SK-N-SH treated with all-trans-retinoic acid at 6 μM for 48 hours (cell line): ENCODE results near the gene RAB7B.

Source experiments
- GLIS3 ChIP-seq: fragments of 250-450 bp; sonication (Bioruptor Pico); IDR thresholded peaks from 2 replicates; pipeline ENCODE4 v1.5.0; 2020; ENCODE audit warnings: mild to moderate bottlenecking, moderate library complexity
- ISL1 ChIP-seq: fragments of 250-450 bp; sonication (Bioruptor Pico); IDR thresholded peaks from 2 replicates; pipeline ENCODE4 v2.1.2; 2022; ENCODE audit warnings: mild to moderate bottlenecking, moderate library complexity
- RARB ChIP-seq: fragments of 250-450 bp; sonication (Bioruptor Pico); IDR thresholded peaks from 2 replicates; pipeline ENCODE4 v1.8.0; 2021; ENCODE audit warnings: mild to moderate bottlenecking, moderate library complexity
- TCF4 ChIP-seq: fragments of 250-450 bp; sonication (Bioruptor Pico); IDR thresholded peaks from 2 replicates; pipeline ENCODE4 v1.8.0; 2021; ENCODE audit warnings: mild to moderate bottlenecking, moderate library complexity, borderline replicate concordance
- ZFP30 ChIP-seq: fragments of 450-650 bp; formaldehyde crosslinking; IDR thresholded peaks from 2 replicates; pipeline ENCODE4 v1.5.0; 2022; ENCODE audit warnings: mild to moderate bottlenecking, moderate library complexity
- ZNF70 ChIP-seq: fragments of 450-650 bp; formaldehyde crosslinking; IDR thresholded peaks from 2 replicates; pipeline ENCODE4 v1.5.0; 2020; ENCODE audit warnings: mild to moderate bottlenecking, moderate library complexity
- TF ChIP-seq, protein P1 (sequence below): fragments of 250-450 bp; sonication (Bioruptor Pico); IDR thresholded peaks from 2 replicates; pipeline ENCODE4 v1.8.0; 2020; ENCODE audit warnings: mild to moderate bottlenecking, moderate library complexity, borderline replicate concordance
- TF ChIP-seq, protein P2 (sequence below): fragments of 250-450 bp; sonication (Bioruptor Pico); IDR thresholded peaks from 2 replicates; pipeline ENCODE4 v1.5.1; 2020; ENCODE audit warnings: low read depth, mild to moderate bottlenecking, moderate library complexity

DNA sequence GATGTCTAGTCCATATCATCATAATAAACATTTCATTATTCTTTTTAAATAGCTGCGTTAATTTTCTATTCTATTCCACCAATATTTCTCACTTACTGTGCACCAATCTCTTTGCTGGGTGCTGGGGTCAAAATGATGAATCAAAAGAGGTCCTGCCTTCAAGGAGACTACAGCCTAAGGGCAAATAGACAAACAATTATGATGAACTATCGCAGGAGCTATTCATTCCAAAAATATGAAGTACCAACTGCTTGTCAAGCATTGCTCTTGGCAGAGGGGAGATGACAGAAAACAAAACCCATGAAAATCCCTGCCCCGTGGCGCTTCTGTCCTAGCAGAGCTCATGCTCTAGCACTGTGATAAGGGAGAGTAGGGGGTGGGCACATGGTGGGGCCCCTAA lies 31.1 kb downstream of the RAB7B start:
- TF ChIP-seq RARB (CRISPR knock-in tag) (no peak), ZFP30 (no peak), ISL1 (no peak), GLIS3 (no peak), TCF4 (CRISPR knock-in tag) (no peak), ZNF70 (CRISPR knock-in tag) (no peak)
- TF ChIP-seq, protein P1, sequence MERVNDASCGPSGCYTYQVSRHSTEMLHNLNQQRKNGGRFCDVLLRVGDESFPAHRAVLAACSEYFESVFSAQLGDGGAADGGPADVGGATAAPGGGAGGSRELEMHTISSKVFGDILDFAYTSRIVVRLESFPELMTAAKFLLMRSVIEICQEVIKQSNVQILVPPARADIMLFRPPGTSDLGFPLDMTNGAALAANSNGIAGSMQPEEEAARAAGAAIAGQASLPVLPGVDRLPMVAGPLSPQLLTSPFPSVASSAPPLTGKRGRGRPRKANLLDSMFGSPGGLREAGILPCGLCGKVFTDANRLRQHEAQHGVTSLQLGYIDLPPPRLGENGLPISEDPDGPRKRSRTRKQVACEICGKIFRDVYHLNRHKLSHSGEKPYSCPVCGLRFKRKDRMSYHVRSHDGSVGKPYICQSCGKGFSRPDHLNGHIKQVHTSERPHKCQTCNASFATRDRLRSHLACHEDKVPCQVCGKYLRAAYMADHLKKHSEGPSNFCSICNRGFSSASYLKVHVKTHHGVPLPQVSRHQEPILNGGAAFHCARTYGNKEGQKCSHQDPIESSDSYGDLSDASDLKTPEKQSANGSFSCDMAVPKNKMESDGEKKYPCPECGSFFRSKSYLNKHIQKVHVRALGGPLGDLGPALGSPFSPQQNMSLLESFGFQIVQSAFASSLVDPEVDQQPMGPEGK (CRISPR knock-in tag) = no peak
- TF ChIP-seq, protein P2, sequence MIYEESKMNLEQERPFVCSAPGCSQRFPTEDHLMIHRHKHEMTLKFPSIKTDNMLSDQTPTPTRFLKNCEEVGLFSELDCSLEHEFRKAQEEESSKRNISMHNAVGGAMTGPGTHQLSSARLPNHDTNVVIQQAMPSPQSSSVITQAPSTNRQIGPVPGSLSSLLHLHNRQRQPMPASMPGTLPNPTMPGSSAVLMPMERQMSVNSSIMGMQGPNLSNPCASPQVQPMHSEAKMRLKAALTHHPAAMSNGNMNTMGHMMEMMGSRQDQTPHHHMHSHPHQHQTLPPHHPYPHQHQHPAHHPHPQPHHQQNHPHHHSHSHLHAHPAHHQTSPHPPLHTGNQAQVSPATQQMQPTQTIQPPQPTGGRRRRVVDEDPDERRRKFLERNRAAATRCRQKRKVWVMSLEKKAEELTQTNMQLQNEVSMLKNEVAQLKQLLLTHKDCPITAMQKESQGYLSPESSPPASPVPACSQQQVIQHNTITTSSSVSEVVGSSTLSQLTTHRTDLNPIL = no peak
